ACC112 (cell line): ENCODE results near the gene FHL3.

Source experiments
- H2AFZ ChIP-seq: fragments of 200-600 bp; sonication (generic); one replicate; pipeline ENCODE4 v1.6.0; 2017; ENCODE audit warnings: antibody characterized with exemption, low read length; ENCODE audit not compliant: unreplicated experiment
- H3K27ac ChIP-seq: fragments of 200-600 bp; sonication (generic); 2 replicates; pipeline ENCODE4 v1.5.1; 2014; ENCODE audit warnings: low read depth, mild to moderate bottlenecking, antibody characterized with exemption, low read length, moderate library complexity
- H3K27me3 ChIP-seq: fragments of 200-600 bp; sonication (generic); 2 replicates; pipeline ENCODE4 v1.6.1; 2014; ENCODE audit warnings: mild to moderate bottlenecking, antibody characterized with exemption, low read length, moderate library complexity, mixed read lengths; ENCODE audit not compliant: insufficient read depth
- H3K36me3 ChIP-seq: fragments of 200-600 bp; sonication (generic); 2 replicates; pipeline ENCODE4 v1.6.1; 2016; ENCODE audit warnings: mild to moderate bottlenecking, antibody characterized with exemption, low read length, moderate library complexity, mixed read lengths; ENCODE audit not compliant: insufficient read depth
- H3K4me1 ChIP-seq: fragments of 200-600 bp; sonication (generic); one replicate; pipeline ENCODE4 v1.6.1; 2016; ENCODE audit warnings: low read length, mixed read lengths; ENCODE audit not compliant: insufficient read depth, unreplicated experiment, control insufficient read depth
- H3K4me3 ChIP-seq: fragments of 200-600 bp; sonication (generic); 2 replicates; pipeline ENCODE4 v1.5.1; 2014; ENCODE audit warnings: mild to moderate bottlenecking, low read depth, low read length
- H3K79me2 ChIP-seq: fragments of 200-600 bp; sonication (generic); one replicate; pipeline ENCODE4 v1.6.0; 2016; ENCODE audit warnings: low read length; ENCODE audit not compliant: control insufficient read depth, unreplicated experiment, insufficient read depth

FHL3 gene

GRCh38 chr1:38009088-38009840, 4.0 kb upstream of the FHL3 start:
- peaks cover 30% of the 10 kb centered on the region for H3K79me2 ChIP-seq
- H3K27ac ChIP-seq: peak overlapping the region; percentile 82
- H3K4me1 ChIP-seq: peaks cover 31% of the 10 kb centered on the region
- no peaks in the 10 kb centered on the region for H3K27me3 ChIP-seq
- H2AFZ ChIP-seq: no peak overlapping the region
- H3K4me3 ChIP-seq: no peak overlapping the region
- no peaks in the 10 kb centered on the region for H3K36me3 ChIP-seq

- H3K27me3 ChIP-seq: no peaks in the 10 kb centered on the region
- H3K4me3 ChIP-seq: peak overlapping the region; percentile 99; the same call in 1 of the 2 replicates
- H2AFZ ChIP-seq: no peak overlapping the region
- H3K27ac ChIP-seq: no peak overlapping the region
- peaks cover 30% of the 10 kb centered on the region for H3K4me1 ChIP-seq
- peaks cover 36% of the 10 kb centered on the region for H3K79me2 ChIP-seq
- H3K36me3 ChIP-seq: no peaks in the 10 kb centered on the region
These were observed 904 bp upstream of the FHL3 start for GRCh38 chr1:38006008-38006828.

DNA sequence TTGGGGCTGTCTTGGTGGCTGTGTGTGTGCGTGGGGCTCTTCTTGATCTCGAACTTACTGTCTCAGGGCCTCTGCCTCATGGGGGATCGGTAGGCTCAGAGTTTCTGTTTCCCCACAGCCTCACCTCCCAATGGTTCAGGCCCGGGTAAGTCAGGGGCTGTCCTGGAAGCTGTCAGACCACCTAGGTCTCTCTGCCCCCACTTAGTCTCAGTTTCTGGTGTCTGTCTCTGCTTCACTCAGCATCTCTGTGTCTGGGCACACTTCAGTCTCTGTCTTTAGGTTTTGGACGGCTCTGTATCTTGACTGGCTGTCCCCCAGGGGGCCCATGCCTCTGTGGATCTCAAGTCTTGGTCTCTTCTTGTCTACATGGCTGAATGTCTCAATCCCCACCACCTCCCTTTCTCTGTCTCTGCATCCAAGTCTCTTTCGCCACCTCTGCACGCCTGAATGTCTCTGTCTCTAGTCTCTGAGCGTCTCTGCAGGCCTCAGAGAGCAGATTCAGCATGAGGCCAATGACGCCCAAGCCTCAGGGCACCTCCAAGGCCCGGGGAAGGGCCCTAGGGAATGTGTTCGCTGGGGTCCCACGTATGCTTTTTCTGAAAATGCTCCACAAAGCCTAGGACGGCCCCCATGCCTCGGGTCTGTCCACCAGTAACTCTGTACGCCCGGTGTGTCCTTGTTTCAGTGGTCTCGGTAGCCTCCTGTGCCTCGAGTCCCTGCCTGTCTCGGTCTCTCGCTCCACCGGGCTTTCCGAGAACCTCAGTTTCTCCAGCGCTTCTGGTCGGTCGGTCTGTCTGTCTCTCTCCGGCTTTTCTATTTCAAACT, 818 bp downstream of the FHL3 start:
- Histone ChIP-seq H3K4me3 (peak overlapping the region; percentile 99), H2AFZ (peak overlapping the region; percentile 17), H3K27me3 (no peaks in the 10 kb centered on the region), H3K27ac (no peak overlapping the region), H3K79me2 (peaks cover 47% of the 10 kb centered on the region), H3K36me3 (no peaks in the 10 kb centered on the region), H3K4me1 (peaks cover 41% of the 10 kb centered on the region)

- no peak overlapping the region for H2AFZ ChIP-seq
- no peak overlapping the region for H3K27ac ChIP-seq
- H3K4me3 ChIP-seq: peak overlapping the region; percentile 99
- peaks cover 4% of the 10 kb centered on the region; the same call in 1 of the 2 replicates for H3K36me3 ChIP-seq
- H3K79me2 ChIP-seq: peaks cover 57% of the 10 kb centered on the region
- no peaks in the 10 kb centered on the region for H3K27me3 ChIP-seq
- H3K4me1 ChIP-seq: peaks cover 42% of the 10 kb centered on the region
These were observed 1.8 kb downstream of the FHL3 start for GRCh38 chr1:38003261-38004250.

- Histone ChIP-seq H3K27me3 (no peaks in the 10 kb centered on the region), H2AFZ (peak overlapping the region; percentile 24), H3K4me1 (peaks cover 58% of the 10 kb centered on the region), H3K4me3 (peak overlapping the region; percentile 48), H3K79me2 (peaks cover 65% of the 10 kb centered on the region), H3K27ac (peak overlapping the region; percentile 95), H3K36me3 (peaks cover 16% of the 10 kb centered on the region; the same call in 1 of the 2 replicates)
These were observed 4.5 kb downstream of the FHL3 start for GRCh38 chr1:38000529-38001455.

- Histone ChIP-seq H3K27me3 (no peaks in the 10 kb centered on the region), H3K79me2 (peaks cover 65% of the 10 kb centered on the region), H3K4me1 (peaks cover 58% of the 10 kb centered on the region), H2AFZ (no peak overlapping the region), H3K4me3 (peak overlapping the region; percentile 48), H3K27ac (peak overlapping the region; percentile 95), H3K36me3 (peaks cover 18% of the 10 kb centered on the region)
These were observed 5.1 kb downstream of the FHL3 start for GRCh38 chr1:38000233-38000528.

DNA sequence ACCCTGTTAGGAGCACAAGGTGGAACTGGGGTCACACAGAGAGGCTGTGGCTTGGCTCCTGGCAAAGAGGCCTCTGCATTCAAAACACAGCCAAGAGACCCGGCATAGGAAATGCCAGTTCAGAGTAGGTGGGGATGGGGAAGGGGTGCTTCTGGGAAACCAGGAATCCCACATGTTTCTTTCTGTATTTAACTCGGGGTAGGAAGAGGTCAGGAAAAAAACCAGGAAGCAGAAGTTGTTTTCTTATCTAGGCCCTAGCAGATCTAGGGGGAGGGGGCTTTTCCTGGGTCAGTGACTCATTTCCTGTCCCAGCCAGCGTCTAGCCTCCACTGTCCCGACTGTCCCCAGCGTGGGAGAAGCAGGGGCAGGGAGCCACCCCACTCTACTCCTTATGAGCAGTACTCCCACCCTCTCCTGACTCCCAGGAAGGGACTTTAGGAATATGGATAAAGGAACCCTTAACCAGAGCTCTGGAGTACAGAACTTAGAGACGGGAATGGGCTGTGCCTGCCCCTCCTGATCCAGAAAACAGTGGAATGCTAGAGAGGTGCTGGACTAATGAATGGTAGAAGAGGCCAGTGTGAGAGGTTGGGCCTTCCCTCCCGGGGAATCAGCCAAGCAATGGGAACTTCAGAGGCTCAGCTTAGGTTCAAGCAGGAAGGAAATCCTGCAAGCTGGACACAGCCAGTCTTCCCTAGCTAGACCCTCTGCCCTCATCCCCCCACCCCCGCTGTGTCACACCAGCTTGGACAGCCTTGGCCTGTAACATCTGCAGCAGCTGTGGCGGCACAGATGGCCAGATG, 5.7 kb downstream of the FHL3 start:
- peaks cover 62% of the 10 kb centered on the region for H3K79me2 ChIP-seq
- H3K27me3 ChIP-seq: no peaks in the 10 kb centered on the region
- peaks cover 58% of the 10 kb centered on the region for H3K4me1 ChIP-seq
- H2AFZ ChIP-seq: peak overlapping the region; percentile 5
- H3K27ac ChIP-seq: peak overlapping the region; percentile 95
- peak overlapping the region; percentile 48 for H3K4me3 ChIP-seq
- H3K36me3 ChIP-seq: peaks cover 22% of the 10 kb centered on the region

- Histone ChIP-seq H3K27ac (peak overlapping the region; percentile 95), H3K4me1 (peaks cover 58% of the 10 kb centered on the region), H2AFZ (no peak overlapping the region), H3K79me2 (peaks cover 56% of the 10 kb centered on the region), H3K4me3 (peak overlapping the region; percentile 48; the same call in 1 of the 2 replicates), H3K27me3 (no peaks in the 10 kb centered on the region), H3K36me3 (peaks cover 22% of the 10 kb centered on the region)
These were observed 6.3 kb downstream of the FHL3 start for GRCh38 chr1:37998913-37999429.
